WI38 (cell line): ENCODE data around the gene RAPGEF3.

Experiments used
- H3K4me3 ChIP-seq: 2 replicates; pipeline ENCODE4 v1.5.1; 2011; ENCODE audit warnings: low read depth, mild to moderate bottlenecking, control low read depth, low read length
- TF ChIP-seq, protein P1 (sequence below): IDR thresholded peaks from 2 replicates; pipeline ENCODE4 v1.5.1; 2012; ENCODE audit warnings: low read depth, mild to moderate bottlenecking, control low read depth, low read length

The RAPGEF3 gene

DNA sequence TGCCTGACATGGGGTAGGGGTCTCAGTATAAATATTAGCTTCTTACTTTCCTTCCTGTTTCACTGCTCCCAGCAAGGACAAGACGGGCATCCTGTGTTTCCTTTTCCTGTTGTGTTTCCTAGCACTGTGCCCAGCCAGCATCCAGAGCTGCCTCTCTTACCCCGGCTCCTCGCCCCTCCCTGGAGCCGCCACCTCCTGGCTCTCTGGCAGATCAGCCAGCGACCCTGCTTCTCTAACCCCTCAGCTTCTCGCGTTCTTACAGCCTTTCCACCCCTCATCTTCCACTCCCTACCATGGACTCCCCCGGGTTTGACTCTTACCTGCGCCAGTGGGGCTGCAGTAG is 43.2 kb upstream of the RAPGEF3 start:
- TF ChIP-seq, protein P1, sequence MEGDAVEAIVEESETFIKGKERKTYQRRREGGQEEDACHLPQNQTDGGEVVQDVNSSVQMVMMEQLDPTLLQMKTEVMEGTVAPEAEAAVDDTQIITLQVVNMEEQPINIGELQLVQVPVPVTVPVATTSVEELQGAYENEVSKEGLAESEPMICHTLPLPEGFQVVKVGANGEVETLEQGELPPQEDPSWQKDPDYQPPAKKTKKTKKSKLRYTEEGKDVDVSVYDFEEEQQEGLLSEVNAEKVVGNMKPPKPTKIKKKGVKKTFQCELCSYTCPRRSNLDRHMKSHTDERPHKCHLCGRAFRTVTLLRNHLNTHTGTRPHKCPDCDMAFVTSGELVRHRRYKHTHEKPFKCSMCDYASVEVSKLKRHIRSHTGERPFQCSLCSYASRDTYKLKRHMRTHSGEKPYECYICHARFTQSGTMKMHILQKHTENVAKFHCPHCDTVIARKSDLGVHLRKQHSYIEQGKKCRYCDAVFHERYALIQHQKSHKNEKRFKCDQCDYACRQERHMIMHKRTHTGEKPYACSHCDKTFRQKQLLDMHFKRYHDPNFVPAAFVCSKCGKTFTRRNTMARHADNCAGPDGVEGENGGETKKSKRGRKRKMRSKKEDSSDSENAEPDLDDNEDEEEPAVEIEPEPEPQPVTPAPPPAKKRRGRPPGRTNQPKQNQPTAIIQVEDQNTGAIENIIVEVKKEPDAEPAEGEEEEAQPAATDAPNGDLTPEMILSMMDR, result no peak
- H3K4me3 ChIP-seq, result no peak overlapping the region

DNA sequence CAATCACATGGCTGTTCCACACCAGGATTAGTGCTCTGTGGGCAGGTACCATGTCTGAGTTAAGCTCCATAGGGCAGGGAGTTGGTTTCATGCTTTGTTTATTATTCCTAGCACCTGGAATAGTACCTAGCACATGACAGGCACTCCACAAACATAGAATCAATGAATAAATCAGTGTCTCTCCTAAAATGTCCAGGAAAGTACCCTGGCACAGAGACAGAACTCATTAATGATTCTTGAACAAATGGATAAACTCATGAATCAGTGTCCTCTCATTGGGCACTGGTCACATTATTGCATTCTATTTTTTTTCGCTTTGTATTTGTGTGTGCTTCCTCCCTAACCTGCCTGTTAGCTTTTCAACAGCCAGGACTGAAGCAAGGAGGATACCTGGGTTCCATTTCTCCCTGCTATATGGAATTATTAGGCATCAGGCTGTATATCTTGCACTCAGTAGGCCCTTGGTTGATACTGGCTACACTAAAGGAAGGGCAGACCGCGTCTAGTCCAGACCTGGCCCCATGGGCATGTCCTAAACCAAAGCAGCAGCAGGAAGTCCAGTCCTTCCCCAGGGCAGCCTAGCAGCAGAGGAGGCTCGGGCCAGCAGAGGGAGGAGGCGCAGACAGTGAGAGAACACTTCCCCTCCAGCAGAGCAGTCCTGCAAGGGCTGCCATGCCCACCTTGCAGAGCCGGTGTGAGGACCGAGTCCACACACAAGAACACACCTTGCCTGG is 42.7 kb upstream of the RAPGEF3 start:
- no peak overlapping the region for H3K4me3 ChIP-seq
- TF ChIP-seq, protein P1, result no peak

DNA sequence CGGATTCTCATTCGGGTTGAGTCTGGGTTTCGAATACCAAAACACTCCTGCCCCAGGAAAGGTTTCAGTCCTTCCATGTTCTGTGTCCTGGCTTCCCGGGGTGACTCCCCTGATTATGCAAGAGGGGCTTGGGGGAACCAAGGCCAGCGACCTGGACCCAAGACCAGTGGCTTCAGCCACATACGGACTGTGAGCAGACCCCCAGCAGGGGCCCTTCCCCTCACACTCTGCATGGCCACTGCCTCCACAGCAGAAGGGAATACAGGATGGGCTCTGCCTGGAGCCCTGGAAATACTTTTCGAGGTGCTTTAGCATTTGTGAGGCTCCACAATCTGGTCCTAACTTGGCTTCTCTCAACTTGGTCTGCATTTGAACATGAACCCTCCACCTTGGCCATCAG is 41.9 kb upstream of the RAPGEF3 start:
- TF ChIP-seq, protein P1, result no peak
- no peak overlapping the region for H3K4me3 ChIP-seq

DNA sequence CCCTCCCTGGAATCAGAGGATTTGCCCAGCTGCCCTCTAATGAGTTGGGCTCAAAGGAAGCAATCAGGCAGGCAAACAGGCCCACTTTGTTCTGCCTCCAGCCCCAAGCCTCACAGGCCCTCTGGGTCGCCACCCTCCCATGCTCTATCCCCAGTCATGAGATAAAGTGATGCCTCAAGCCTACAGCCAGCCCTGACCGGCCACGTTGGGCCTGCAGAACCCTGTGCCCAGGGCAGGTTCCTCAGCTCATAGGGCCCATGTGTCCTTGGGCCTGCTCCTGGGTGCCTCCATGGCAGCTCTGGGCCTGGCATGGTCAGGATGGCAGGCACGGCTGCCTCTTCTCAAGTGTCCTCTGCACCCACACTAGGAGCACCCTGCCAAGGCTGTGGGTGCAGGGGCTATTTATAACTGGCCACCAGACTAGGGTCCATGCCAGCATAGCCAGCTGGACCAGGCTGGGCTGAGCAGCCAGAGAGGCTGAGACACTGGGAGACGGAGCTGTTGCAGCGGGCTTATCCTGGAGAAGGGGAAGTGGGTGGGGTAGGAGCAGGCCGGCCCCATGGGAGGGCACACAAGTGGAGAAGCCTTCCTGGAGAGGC is 40.8 kb upstream of the RAPGEF3 start:
- no peak overlapping the region for H3K4me3 ChIP-seq
- TF ChIP-seq, protein P1, result no peak

DNA sequence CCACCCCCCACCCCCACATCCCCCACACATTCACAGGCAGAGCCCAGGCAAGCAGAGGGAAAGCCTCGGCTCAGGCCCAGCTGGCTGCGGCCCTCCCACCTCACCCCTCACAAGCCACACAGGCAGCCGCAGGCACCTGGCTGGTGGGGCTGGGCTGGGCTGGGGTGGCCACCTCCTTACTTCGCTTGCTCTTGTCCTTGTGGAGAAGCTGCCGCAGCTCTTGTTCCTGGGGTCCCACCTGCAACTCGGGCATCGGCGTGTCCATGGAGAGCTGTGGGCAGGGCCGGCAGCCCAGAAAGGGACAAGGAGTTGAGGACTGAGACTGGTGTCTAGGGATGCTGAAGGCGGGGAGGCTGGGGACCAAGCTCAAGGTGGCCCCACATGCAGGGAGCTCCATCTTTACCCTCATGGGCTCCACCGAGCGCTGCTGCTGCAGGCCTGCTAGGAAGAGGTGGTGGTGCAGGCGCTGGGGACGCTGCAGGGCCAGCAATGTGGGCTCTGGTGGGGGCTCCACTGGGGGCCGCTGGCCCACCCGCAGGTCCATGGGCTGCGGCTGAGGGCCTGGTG is 39.8 kb upstream of the RAPGEF3 start:
- no peak overlapping the region for H3K4me3 ChIP-seq
- TF ChIP-seq, protein P1, result no peak

DNA sequence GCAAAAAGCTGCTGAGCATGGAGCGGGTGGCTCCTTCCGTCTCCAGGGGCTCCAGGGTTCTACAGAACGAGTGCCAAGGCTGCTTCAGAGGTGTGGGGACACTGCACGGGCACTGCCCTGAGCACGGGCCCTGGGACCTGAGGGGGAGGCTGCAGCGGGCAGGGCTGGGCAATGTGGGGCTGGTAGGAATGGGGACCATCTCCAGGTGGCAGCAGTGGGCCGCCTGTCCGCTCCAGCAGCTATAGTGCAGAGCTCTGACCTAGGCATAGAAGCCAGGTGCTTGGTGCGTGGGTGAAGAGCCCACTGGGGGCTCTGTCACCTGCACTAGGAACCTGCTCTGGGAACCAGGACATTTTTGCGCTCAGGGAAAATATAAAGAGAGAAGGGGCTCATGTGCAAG is 38.8 kb upstream of the RAPGEF3 start:
- H3K4me3 ChIP-seq, result no peak overlapping the region
- TF ChIP-seq, protein P1, result peak; percentile 16; the same call in 1 of the 2 replicates

DNA sequence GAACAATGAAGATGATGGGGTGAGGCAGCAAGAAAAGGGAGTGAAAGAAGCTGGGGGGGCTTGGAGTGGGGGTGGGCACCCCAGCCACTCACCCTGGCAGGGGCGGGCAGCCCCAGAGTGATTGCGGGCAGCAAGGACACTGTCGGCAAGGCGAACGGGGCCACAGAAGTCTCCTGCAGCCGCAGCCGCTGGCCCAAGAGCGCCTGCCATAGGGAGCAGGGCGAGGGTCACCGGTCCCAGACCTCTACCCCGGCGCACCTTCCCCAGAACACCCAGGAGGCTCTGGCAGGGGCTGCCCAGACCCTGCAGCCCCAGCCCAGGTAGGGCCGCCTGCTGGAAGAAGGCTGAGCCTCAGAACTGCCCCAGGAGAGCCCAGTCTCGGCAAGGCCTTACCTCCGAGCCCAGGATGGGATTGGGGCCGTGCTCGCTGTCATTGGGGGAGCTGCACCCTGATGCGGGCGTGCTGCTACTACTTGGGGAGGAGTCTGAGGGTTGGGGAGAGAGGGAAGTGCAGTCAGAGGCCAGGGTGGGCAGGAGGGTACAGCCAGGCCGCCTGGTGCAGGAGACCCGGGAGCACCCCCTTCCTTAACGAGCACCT is 37.2 kb upstream of the RAPGEF3 start:
- TF ChIP-seq, protein P1, result no peak
- H3K4me3 ChIP-seq, result no peak overlapping the region
